NB4 (cell line): Measurements from ENCODE around the gene ABCG4.

Experiments used
- MAX ChIP-seq: IDR thresholded peaks from 2 replicates; pipeline ENCODE4 v1.6.1; 2011; ENCODE audit warnings: low read depth, low read length
- POLR2A ChIP-seq: IDR thresholded peaks from 2 replicates; pipeline ENCODE4 v1.6.1; 2011; ENCODE audit warnings: mild to moderate bottlenecking; ENCODE audit not compliant: insufficient read length; ENCODE audit errors: extremely low read depth
- TF ChIP-seq, protein P1 (sequence below): IDR thresholded peaks from one replicate; pipeline ENCODE4 v1.5.1; 2012; ENCODE audit warnings: low read depth, low read length

DNA sequence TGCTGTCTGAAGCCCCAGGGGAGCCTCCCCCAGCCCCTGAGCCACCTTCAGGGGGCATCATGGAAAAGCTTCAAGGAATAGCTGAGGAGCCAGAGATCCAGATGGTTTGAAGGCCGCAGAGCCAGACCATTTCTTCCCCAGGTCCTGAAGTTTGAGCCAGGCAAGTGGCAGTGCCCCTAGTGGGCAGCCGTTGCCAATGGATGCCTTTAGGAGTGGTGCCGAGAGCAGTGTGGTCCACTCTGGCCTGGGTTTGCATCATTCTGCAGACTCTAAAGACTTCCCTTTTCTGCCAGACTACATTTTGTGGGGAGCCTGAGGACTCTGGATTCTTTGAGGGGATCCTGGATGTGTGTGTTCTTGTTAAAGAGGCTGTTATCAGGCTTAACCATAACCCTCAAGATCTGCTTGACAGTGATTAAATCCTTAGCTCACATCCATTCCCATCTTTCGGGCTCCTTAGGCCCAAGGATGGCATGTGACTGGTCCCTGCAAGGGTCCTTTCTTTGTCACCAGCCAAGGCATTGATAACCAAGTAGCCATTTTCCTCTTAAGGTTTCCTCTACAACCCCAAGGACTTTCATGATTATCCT lies 14.4 kb upstream of the ABCG4 start:
- no peak for TF ChIP-seq MAX
- TF ChIP-seq, protein P1, sequence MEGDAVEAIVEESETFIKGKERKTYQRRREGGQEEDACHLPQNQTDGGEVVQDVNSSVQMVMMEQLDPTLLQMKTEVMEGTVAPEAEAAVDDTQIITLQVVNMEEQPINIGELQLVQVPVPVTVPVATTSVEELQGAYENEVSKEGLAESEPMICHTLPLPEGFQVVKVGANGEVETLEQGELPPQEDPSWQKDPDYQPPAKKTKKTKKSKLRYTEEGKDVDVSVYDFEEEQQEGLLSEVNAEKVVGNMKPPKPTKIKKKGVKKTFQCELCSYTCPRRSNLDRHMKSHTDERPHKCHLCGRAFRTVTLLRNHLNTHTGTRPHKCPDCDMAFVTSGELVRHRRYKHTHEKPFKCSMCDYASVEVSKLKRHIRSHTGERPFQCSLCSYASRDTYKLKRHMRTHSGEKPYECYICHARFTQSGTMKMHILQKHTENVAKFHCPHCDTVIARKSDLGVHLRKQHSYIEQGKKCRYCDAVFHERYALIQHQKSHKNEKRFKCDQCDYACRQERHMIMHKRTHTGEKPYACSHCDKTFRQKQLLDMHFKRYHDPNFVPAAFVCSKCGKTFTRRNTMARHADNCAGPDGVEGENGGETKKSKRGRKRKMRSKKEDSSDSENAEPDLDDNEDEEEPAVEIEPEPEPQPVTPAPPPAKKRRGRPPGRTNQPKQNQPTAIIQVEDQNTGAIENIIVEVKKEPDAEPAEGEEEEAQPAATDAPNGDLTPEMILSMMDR: peak; percentile 78
- TF ChIP-seq POLR2A: no peak
